D721Med (cell line): ENCODE data around the gene ATP1A2.

Experiments
- DNase-seq: peaks from one replicate; pipeline ENCODE4 v3.0.0; 2011; ENCODE audit warnings: low spot score; ENCODE audit not compliant: insufficient read length
- FAIRE-seq: peaks from 2 replicates; lab custom pipeline; 2011; peaks lifted over from hg19 to GRCh38; lab: Jason Lieb, UNC
- CTCF ChIP-seq: IDR thresholded peaks from 2 replicates; pipeline ENCODE4 v1.5.1; 2012; ENCODE audit warnings: mild to moderate bottlenecking, control low read depth; ENCODE audit not compliant: insufficient read depth; ENCODE audit errors: missing control alignments

The ATP1A2 gene

GRCh38 chr1:160161965-160162705 lies 46.6 kb downstream of the ATP1A2 start:
- DNase-seq (no peak), FAIRE-seq (no peak)
- TF ChIP-seq CTCF = peak; percentile 24

- FAIRE-seq = no peak
- TF ChIP-seq CTCF = no peak
- no peak for DNase-seq
Measured at GRCh38 chr1:160162931-160163330, 47.4 kb downstream of the ATP1A2 start.

GRCh38 chr1:160163615-160164014 lies 48.1 kb downstream of the ATP1A2 start:
- FAIRE-seq = no peak
- TF ChIP-seq CTCF = no peak
- DNase-seq = no peak

GRCh38 chr1:160164121-160164520 lies 48.6 kb downstream of the ATP1A2 start:
- no peak for TF ChIP-seq CTCF
- DNase-seq = no peak
- FAIRE-seq = no peak

GRCh38 chr1:160166166-160166868 lies 50.8 kb downstream of the ATP1A2 start:
- TF ChIP-seq CTCF = no peak
- FAIRE-seq (no peak), DNase-seq (no peak)

GRCh38 chr1:160167056-160167455 lies 51.5 kb downstream of the ATP1A2 start:
- FAIRE-seq (no peak), DNase-seq (no peak)
- TF ChIP-seq CTCF = no peak

- FAIRE-seq (no peak), DNase-seq (no peak)
- TF ChIP-seq CTCF = no peak
Measured at GRCh38 chr1:160167580-160167979, 52.0 kb downstream of the ATP1A2 start.
